ENCODE results near the gene CYP27A1.
"Not testable (repeated sequence)": the region's sequence is repeated elsewhere in the genome, so short reads cannot be mapped to it uniquely, and the experiment has no call there.

The CYP27A1 gene

DNA sequence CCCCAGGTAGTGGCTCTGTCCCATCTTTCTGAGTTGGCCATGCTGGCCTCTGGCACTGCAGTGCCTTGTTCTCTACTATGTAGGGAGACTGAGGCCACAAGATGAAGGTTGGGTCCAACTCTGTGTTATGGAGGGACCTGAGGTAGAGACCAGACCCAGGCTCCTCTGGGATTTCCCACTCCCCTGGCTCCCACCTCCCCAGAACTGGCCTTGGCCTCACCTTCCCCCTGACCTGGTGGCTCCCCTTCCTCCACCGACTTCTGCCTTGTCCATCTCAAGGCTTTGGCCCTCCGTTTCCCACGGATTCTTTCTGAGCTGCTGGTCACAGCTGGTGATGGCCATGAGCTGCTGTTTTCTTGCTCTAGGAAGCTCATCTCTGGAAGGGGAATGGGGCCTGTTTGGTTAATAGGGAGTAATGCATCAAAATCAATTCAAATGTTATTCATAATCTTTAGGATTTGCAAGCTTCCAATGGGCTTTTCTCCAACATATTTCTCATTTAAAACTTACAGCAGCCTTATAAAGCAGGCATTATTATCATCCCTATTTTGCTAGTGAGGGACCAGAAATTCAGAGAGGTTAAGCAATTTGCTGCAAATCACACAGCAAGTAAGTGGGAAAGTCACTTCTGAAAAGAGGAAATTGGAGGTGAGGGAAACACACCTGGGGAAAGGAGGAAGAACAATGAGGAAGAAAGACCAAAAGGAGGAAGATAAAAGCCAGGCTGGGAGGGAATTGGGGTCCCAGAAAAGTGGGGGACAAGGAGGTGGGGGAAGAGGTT lies 48.8 kb downstream of the CYP27A1 start:
- in situ Hi-C loops (cut with MboI; ENCODE audit: low sequenced_read_pairs), result no loop called here

DNA sequence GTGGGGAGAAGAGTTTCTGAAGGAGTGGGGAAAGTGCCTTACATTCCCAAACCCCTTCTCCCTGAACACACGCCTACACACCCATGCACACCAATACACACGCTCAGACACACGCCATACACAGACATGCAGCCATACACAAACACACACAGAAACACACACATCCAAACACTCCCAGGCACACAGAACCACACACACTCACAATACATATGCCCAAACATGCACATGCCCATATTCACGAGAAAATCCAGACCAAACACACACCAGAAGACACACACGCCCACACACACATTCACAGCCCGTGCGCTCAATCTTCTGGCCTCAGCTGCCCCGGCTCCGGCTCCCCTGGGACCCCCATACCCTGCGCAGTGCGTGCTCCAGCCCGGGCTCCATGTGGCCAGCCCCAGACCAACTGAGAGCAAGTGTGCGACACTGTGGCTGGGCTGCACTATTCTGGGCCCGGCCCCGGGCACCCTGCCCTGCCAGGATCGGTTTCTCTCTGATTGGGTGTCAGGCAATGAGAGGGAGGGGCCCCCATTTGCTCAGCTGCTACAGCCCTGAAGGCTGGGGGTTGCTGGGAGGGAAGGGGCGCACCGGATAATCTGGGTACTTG lies 49.5 kb downstream of the CYP27A1 start, which contains the start of gene PRKAG3:
TSS of gene PRKAG3 (minus strand) at position 426 of the 613 bp plus-strand sequence.
- in situ Hi-C loops (cut with MboI; ENCODE audit: low sequenced_read_pairs), result no loop called here

DNA sequence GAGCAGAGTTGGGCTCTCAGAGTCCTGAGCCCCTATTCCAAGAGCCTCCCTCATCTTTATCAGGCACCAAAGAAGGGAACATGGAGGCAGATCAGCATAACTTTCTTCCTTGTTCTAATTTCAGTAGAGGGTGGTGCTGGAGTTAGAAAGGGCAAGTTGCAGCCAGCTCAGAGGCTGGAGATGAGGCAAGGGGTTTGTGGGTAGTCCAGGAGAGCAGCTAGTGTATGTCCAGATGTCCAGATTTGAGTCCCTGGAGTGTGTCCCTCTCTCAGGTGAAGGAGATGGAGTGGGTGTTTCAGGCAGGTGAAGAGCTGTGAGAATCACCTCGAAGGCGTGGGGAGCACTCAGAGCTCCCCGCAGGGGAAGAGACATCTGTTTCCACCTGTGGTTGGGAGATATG lies 50.1 kb downstream of the CYP27A1 start:
- in situ Hi-C loops (cut with MboI; ENCODE audit: low sequenced_read_pairs), result no loop called here

DNA sequence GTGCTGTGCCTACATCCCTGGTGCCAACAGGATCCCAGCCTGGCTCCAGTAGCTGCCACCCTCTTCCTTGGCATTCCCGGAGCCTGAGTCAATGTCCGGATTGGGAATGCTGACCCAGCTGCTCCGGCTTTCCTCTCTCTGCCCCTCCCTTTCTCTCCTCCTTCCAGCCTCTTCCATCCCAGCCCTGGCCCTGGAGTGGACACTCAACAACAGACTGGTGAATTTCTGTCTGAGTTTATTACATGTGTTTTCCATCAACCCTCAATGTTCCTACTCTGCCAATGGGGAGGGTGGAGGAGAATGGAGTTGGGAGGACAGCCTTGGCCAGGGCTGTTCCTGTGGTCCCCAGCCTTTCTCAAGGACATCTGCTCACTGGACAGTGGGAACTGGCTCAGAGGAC lies 50.6 kb downstream of the CYP27A1 start:
- in situ Hi-C loops (cut with MboI; ENCODE audit: low sequenced_read_pairs), result no loop called here

DNA sequence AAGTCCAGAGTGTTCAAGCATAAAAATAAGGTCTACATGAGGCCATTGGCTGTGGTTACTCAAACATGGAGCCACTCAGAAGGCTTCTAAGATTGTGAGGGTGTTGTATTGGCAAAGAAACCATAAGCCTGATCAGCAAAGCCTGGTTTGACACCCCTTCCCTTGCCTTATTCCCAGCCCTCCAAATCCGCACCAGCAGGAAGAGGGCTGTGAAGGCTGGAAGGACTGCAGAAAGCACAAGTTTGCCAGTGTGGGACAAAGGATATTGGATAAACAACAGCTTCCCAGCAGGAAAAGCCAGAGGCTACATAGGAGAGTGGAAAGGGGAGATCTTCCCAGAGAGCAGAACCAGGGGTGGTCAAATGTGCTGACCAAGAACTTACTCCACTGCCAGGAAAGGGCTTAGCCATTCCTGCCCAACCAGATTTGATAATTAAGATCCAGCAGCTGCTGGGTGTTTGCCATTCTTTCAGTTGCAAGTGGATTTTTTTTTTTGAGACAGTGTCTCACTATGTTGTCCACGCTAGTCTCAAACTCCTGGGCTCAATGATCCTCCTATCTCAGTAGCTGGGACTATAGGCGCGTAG lies 51.2 kb downstream of the CYP27A1 start:
- in situ Hi-C loops (cut with MboI; ENCODE audit: low sequenced_read_pairs), result no loop called here

DNA sequence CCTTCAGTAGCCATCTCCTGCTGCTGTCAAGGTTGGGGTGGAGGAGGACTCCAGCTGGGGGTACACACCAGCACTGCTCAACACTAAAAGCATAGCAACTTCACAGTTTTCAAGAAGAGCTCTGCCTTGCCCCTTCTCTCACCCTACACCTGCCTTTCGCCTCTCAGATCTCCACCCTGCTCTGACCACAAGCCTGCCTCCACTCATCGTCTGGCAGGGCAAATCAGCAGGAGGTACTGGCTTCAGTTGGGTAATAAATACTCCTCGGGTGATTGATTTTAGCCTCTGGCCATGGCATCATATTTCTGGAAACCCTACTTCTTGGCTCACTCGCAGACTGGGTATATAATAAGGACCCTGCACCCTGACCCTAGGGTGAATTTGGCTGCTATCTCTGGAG lies 52.7 kb downstream of the CYP27A1 start:
- in situ Hi-C loops (cut with MboI; ENCODE audit: low sequenced_read_pairs), result no loop called here

DNA sequence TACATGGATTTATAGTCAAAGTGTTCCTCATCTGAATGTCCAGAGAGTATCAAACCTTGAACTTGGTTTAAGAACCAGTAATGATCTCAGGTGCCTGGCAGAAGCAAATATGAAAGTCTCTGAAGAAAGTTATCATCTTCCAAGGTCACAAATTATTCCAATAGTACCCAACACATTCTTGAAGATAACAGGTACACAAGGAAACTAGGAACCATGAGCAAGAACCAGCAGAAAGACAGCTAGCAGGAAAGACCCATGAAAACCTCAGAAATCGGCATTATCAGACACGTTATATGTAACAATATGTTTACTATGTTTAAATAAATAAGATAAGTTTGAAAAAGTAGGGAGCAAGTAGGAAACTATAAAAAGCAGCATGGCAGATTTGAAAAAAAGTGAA lies 55.5 kb downstream of the CYP27A1 start:
- in situ Hi-C loops (cut with MboI; ENCODE audit: low sequenced_read_pairs), result no loop called here

DNA sequence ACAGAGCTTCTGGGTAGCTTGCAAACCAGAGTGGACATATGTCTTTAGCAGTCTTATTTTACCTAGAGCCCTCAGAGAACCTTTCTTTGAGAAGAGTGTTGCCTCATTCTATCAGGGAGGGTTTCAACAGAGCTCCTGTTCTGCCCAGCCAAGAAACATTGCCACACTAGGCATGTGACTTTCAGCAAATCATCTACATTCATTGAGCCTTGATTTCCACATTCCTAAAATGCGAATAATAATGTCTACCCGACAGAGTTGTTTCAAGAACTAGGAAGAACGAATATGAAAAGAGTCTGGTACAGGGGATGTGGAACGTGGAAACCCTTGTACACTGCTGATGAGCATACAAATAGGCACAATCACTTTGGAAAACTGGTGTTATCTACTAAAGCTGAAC lies 57.5 kb downstream of the CYP27A1 start:
- in situ Hi-C loops (cut with MboI; ENCODE audit: low sequenced_read_pairs), result no loop called here

DNA sequence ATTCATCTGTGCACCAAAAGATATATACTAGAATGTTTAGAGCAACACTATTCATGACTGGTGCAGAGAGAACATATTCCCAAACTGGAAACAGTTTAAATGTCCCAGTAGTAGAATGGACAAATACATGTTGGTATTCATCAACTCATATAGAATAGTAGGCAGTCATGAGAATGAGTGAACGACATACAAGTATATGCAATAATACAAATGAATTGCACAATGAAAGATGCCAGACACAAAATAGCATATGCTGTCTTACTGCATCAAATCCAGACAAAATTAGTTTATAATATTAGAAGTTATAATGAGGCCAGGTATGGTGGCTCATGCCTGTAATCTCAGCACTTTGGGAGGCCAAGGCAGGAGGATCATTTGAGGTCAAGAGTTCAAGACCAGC lies 57.9 kb downstream of the CYP27A1 start:
- in situ Hi-C loops (cut with MboI; ENCODE audit: low sequenced_read_pairs), result no loop called here

DNA sequence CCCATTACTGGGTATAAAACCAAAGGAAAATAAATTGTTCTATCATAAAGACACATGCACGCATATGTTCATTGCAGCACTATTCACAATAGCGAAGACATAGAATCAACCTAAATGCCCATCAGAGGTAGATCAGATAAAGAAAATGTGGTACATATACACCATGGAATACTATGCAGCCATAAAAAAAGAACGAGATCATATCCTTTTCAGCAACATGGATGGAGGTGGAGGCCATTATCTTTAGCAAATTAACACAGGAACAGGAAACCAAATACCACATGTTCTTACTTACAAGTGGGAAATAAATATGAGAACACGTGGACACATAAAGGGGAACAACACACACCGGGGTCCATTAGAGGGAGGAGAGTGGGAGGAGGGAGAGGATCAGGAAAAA lies 62.4 kb downstream of the CYP27A1 start:
- in situ Hi-C loops (cut with MboI; ENCODE audit: low sequenced_read_pairs), result not testable (repeated sequence)

DNA sequence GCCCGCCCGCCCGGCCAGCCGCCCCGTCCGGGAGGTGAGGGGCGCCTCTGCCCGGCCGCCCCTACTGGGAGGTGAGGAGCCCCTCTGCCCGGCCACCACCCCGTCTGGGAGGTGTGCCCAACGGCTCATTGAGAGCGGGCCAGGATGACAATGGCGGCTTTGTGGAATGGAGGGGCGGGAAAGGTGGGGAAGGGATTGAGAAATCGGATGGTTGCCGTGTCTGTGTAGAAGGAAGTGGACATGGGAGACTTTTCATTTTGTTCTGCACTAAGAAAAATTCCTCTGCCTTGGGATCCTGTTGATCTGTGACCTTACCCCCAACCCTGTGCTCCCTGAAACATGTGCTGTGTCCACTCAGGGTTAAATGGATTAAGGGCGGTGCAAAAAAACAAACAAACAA lies 65.0 kb downstream of the CYP27A1 start:
- in situ Hi-C loops (cut with MboI; ENCODE audit: low sequenced_read_pairs), result not testable (repeated sequence)

DNA sequence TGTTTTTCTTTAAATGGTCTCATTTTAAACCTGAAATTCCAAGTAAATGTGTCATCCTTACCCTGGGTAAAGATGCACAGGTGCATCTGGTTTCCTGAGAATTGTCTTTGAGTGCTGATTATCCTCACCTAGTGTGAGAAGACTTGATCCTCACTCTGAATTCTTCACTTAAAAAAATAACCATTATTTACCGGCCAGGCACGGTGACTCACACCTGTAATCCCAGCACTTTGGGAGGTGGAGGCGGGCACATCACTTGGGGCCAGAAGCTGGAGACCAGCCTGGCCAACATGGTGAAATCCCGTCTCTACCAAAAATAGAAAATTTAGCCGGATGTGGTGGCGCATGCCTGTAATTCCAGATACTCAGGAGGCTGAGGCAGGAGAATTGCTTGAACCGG lies 67.8 kb downstream of the CYP27A1 start:
- in situ Hi-C loops (cut with MboI; ENCODE audit: low sequenced_read_pairs), result no loop called here

DNA sequence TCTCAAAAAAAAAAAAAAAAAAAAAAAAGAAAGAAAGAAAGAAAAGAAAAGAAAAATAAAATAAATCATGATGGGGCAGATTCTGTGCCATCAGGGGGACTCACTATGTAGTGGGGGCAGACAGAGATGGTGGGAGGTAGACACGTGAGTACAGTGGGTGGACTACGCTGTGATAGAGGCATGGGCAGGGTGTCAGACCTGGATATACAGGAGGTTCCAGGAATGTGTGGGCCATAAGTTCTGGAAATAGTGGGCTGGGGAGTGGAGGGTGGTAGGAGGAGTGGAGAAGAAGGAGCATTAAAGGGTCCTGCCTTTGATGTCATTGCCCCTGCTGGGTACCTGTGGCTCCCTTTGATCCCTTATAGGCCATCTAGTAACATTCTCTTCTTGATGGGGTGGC lies 68.8 kb downstream of the CYP27A1 start:
- in situ Hi-C loops (cut with MboI; ENCODE audit: low sequenced_read_pairs), result no loop called here

DNA sequence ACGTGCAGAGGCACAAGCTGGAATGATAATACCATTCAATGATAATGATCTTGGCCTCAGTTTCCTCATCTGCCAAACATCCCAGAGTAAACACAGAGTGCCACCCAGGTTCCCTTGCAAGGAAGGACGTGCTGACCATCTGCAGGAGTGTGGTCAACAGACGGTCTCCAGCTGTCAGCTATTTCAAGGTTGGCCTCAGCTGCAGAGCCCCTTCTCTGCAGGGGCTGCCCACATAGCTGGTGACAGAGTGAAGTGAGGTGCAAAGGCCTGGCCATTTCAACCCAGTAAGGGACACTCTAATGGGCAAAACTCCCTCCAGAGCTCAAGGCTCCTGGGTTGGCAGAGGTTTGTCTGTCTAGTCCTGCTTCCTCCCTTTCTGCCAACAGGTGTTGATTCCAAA lies 69.3 kb downstream of the CYP27A1 start:
- in situ Hi-C loops (cut with MboI; ENCODE audit: low sequenced_read_pairs), result no loop called here

DNA sequence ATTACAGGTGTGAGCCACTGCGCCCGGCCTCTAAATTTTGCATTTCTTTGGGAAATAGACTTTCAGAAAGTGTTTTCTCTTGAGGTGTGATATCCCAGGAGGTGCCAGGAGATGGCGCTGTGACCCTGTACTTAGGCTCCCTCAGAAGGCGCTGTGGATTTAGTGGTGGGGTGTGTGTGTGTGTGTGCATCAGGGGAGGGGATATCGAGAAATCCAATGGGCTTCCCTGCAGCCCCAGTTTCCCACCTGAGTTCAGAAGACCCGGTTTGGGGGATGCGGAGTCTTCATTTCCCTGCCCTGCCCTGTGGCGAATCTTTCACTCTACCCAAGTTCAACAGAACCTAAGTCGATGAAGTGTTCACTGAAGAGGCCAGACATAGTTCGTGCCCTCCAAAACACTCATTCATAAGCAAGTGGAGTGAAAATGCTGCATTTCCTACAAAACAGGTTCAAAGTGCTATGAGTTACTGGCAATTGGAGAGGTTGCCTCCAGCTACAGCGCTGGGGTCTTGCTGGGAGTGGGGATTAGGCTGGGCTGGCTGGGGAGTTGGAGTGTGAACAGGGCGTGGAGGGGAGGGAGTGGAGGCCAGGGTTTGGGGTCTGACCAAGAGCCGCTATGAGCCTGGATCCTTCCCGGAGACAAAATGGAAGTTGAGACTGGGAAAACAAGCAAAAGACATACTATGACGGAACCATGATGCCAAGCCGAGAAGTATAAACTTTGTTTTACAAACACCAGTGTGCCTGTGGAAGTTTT lies 71.1 kb downstream of the CYP27A1 start:
- in situ Hi-C loops (cut with MboI; ENCODE audit: low sequenced_read_pairs), result no loop called here

DNA sequence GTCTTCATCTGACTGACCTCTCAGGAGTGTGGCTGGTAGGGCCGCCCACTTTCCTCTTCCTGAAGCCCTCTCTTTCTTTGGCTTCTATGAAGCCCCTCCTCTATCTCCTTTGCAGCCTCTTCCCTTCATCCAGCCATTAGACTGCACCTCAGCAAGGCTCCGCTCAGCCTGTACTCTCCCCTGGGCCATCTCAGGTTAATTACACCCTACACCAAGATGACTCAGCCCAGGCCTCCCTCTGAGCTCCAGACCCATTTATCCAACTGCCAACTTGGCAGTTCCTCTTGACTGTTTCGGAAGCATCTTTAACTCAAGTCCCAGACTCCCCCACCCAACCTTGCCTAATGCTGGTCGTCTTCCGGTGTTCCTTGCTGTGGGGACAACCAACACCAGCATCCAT lies 71.8 kb downstream of the CYP27A1 start:
- in situ Hi-C loops (cut with MboI; ENCODE audit: low sequenced_read_pairs), result no loop called here

DNA sequence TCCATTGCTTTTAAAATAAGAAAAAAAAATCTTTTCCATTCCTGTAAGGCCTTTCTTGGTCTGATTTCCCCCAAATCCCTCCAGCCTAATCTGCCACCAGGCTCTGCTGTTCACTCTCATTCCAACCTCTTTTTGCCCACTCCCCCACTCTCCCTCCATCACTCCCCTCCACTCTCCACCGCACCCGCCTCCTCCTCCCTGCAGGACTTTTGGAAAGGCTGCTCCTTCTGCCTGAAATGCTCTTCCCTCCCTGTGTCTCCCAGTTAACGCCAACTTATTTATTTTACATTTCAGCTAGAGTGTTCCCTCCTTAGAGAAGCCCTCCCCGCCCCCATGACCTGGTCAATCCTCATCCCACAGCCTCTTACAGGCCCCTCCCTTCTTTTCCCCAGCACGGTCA lies 72.9 kb downstream of the CYP27A1 start:
- in situ Hi-C loops (cut with MboI; ENCODE audit: low sequenced_read_pairs), result no loop called here

DNA sequence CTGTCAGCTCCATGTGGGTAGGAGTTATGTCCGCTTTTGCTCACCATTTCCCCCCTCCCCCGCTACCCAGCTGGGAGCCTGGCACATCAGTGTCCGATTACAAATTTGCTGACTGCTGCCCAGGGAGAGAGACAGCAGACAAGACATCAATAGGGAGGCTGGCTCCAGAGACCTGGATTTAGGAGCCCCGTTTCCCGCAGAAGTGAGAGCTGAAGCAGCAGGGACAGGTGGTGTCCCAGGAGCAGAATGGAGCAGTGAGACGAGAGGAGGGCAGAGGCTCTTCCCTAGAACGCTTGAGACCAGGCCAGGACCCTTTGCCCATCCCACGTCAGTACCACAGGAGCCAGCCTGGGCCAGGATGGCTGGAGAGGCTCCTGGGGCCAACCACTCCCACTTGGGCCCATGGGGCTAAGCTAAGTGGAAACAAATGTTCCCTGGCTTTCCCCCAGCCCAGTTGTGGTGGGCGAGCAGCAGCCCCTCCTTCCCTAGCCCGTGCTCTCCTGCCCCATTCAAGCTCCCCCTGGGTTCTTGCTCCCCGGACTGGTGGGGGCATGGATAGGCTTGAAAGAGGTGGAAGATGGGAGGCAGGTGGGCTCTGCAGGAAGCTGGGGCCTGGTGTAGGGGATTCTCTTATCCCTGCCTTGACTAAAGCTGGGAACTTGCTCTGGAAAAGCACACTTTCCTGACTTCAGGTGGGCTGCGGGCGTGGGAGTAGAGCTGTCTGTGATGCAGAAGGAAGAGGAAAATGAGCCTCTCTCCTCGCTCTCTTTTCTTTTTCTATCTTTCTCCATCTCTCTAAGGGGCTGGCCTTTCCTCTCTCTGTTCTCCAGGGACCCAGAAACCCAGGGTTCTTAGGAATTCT lies 73.6 kb downstream of the CYP27A1 start:
- in situ Hi-C loops (cut with MboI; ENCODE audit: low sequenced_read_pairs), result no loop called here

DNA sequence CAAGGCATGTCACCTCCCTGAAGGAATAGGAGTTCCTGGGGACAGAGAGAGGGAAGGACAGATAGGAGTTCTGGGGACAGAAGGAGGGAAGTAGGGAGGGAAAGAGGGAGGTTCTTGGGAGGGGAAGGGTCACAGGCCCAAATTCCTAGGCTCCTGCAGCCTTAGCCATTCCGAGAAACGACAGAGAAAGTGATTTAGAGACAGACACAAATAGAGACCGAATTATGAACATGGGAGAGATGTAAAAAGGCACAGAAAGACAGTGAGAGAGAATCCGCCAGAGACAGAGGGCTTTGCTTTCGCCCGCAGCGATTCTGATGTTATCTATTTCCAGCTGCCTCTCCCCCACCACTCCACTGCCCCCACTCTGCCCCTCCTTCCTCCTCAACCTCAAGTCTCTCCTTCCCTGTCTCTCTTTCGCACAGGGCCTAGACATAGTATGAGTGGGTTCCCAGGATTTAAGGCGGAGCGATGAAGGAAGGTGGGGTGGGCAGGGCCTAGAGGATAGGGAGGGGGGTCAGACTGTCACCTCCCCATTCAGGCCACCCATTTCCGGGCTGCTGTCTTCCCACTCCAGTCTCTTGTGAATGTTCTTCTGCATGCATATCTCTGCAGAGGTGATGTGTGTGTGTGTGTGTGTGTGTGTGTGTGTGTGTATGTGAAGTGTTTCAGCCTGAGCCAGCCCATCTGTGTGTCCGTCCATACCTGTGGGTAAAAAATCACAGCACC lies 74.4 kb downstream of the CYP27A1 start:
- in situ Hi-C loops (cut with MboI; ENCODE audit: low sequenced_read_pairs), result no loop called here

DNA sequence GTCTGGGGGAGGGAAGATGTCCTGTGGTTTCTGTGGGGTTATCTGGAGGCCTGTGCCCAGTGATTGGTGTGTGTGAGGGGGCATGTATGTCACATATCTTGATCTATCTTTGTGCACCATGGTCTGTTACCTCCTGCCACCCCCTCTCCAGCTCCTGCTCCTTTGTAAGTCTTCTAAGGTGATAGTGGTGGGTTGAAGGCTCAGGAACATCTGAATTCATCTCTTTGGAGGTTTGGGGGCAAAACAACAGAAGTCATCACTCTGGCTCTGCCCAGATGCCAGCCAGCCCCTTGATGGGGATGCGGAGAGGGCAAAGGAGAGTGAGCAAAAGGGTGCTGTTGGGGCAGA lies 74.9 kb downstream of the CYP27A1 start:
- in situ Hi-C loops (cut with MboI; ENCODE audit: low sequenced_read_pairs), result no loop called here
